Measurements from ENCODE around the gene ATE1.
"Not testable (repeated sequence)": the region's sequence is repeated elsewhere in the genome, so short reads cannot be mapped to it uniquely, and the experiment has no call there.

Gene ATE1

GRCh38 chr10:121699703-121700102 is 228.1 kb downstream of the ATE1 start:
- not testable (repeated sequence) for DNase-seq (ENCODE audit: extremely low read depth in 1 of 2, low read depth in 1 of 2)

DNA sequence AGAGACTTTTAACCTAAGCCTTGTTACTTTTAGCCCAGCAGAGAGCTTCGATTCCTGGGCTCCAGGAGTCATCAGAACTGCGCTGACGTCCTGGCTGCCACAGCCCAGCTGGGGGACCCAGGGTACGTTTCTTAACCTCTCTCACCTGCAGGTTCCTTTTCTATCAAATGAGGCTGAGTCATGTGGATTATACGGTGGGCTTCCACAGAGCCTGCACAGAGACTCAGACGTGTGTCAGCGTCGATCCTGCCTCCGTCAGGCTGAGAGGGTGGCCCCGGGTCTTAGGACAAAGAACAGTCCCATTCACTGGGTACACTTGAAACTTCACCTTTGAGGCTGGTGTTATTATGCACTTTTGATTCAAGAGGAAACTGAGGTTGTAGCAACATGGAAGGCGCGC is 228.9 kb downstream of the ATE1 start:
- no peak for DNase-seq (ENCODE audit: extremely low read depth in 1 of 2, low read depth in 1 of 2)

DNA sequence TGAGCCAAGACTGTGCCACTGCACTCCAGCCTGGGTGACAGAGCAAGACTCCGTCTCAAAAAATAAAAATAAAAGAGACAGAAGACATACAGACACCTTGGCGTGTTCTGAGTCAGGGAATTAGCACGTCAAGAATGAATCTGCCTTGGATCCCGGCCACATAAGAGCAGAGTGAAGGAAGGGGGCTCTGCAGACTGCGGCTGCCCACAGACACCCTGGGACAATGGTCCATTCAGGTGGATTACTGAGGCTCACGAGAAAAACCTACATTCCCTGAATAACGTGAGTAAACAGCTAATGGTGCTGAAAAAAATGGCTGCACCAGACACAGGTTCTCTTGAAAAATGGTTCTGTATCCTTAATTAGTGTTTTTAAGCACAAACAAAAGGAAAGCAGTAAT is 229.5 kb downstream of the ATE1 start:
- no peak for DNase-seq (ENCODE audit: extremely low read depth in 1 of 2, low read depth in 1 of 2)

- DNase-seq (ENCODE audit: extremely low read depth in 1 of 2, low read depth in 1 of 2), result no peak
These were observed 231.0 kb downstream of the ATE1 start for GRCh38 chr10:121696854-121697253.

GRCh38 chr10:121695731-121696464 is 231.9 kb downstream of the ATE1 start:
- DNase-seq (ENCODE audit: extremely low read depth in 1 of 2, low read depth in 1 of 2), result no peak

GRCh38 chr10:121694966-121695643 is 232.7 kb downstream of the ATE1 start:
- DNase-seq (ENCODE audit: extremely low read depth in 1 of 2, low read depth in 1 of 2), result no peak

GRCh38 chr10:121694327-121694965 is 233.4 kb downstream of the ATE1 start:
- no peak for DNase-seq (ENCODE audit: extremely low read depth in 1 of 2, low read depth in 1 of 2)

DNA sequence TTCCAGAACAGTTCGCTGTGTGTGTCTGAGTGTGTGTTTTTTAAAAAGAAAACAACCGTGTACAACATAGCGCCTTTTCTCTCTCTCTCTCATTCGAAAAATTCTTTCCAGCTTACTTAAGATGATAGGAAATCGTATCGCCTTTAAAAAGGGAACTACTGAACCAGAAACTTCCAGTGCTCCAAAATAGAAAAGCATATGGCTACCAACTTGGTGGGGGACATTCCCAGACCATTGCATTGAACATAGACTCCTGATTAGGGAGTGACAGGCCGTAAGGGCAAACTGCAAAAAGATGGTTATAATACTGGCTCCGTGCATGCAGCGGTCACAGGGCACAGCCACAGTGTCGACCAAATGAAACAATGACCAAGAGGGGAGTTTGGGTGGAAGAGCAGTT is 235.2 kb downstream of the ATE1 start:
- DNase-seq (ENCODE audit: extremely low read depth in 1 of 2, low read depth in 1 of 2), result no peak

DNA sequence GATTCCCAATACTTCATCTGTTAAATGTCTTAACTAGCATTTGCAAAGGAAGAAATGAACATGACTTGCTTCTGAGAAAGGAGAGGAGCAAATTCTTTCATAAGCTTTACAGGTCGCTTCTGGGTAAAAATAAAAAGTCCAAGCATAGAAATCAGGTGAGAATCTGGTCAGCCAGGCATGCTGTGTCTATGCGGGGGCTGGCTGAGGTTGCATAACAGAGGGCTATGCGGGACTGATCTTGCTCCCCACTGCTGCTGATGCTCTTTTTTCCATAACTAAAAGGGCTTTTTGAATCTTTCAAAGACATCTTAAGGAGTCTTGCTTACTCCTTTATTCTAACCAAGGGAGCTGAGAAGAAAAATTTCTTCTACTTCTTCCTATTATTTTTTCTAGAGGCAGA is 236.9 kb downstream of the ATE1 start:
- no peak for DNase-seq (ENCODE audit: extremely low read depth in 1 of 2, low read depth in 1 of 2)
